Naive thymus-derived CD4-positive, alpha-beta T cell (primary cell): ENCODE measurements around the gene REEP1. TPM values are rescaled to one million over a fixed set of nuclear protein-coding genes. Genes with fewer than 3 reads are reported as not detected.
"Not testable (repeated sequence)": the region's sequence is repeated elsewhere in the genome, so short reads cannot be mapped to it uniquely, and the experiment has no call there.

ENCODE experiments used
- ATAC-seq: fragments of 150-1000 bp; cut with Tn5 transposase; 2 replicates; pipeline ENCODE4 v1.10.0; 2021; ENCODE audit warnings: mild to moderate bottlenecking, moderate library complexity
- CTCF ChIA-PET: fragments of 350-600 bp; sonication (Branson Sonifier 250); formaldehyde crosslinking; loops from one replicate; lab custom pipeline; 2021; ENCODE audit warnings: antibody characterized with exemption; lab: Charles Lee
- POLR2A ChIA-PET: fragments of 350-600 bp; sonication (Branson Sonifier 250); formaldehyde crosslinking; loops from one replicate; lab custom pipeline; 2021; ENCODE audit warnings: antibody characterized with exemption, inconsistent platforms; lab: Charles Lee
- DNase-seq, 9 donors: peaks; one replicate each; pipeline versions ENCODE4 v3.0.0 to v3.0.0-alpha.2; 2020 to 2022; ENCODE audit warnings: mixed read lengths in 1 of 9
- H3K27ac ChIP-seq: one replicate; pipeline ENCODE4 v1.7.0; 2013; ENCODE audit warnings: mild to moderate bottlenecking, low read depth, low read length, moderate library complexity
- H3K27me3 ChIP-seq, 2 donors: one replicate each; pipeline ENCODE4 v1.7.0; 2013; ENCODE audit warnings: low read length in 2 of 2, mild to moderate bottlenecking in 2 of 2, moderate library complexity in 2 of 2; ENCODE audit not compliant: control insufficient read depth in 2 of 2, insufficient read depth in 2 of 2
- H3K36me3 ChIP-seq, 3 experiments: 1 replicate in 2 of 3; 2 replicates in 1 of 3; pipeline ENCODE4 v1.7.0; 2013; ENCODE audit warnings: low read length in 3 of 3, mild to moderate bottlenecking in 3 of 3, moderate library complexity in 1 of 3; ENCODE audit not compliant: insufficient read depth in 3 of 3, control insufficient read depth in 2 of 3
- H3K4me1 ChIP-seq, 2 donors: one replicate each; pipeline ENCODE4 v1.7.0; 2013; ENCODE audit warnings: low read length in 2 of 2, mild to moderate bottlenecking in 2 of 2, moderate library complexity in 1 of 2; ENCODE audit not compliant: control insufficient read depth in 2 of 2, insufficient read depth in 2 of 2
- H3K4me3 ChIP-seq: 2 replicates; pipeline ENCODE4 v1.7.0; 2013; ENCODE audit warnings: mild to moderate bottlenecking, low read length
- H3K9me3 ChIP-seq, 3 experiments: 1 replicate in 2 of 3; 2 replicates in 1 of 3; pipeline ENCODE4 v1.7.0; 2013; ENCODE audit warnings: low read length in 3 of 3; ENCODE audit not compliant: control insufficient read depth in 2 of 3
- H3K27ac Mint-ChIP-seq, 9 donors: one replicate each; pipeline ENCODE4 v1.8.0; 2020 to 2022; ENCODE audit warnings: mixed read lengths in 9 of 9, mild to moderate bottlenecking in 8 of 9, moderate library complexity in 5 of 9, inconsistent platforms in 2 of 9
- H3K27me3 Mint-ChIP-seq, 5 donors: one replicate each; pipeline ENCODE4 v1.8.0; 2021 to 2022; ENCODE audit warnings: mixed read lengths in 5 of 5, mild to moderate bottlenecking in 1 of 5
- H3K36me3 Mint-ChIP-seq, 5 donors: one replicate each; pipeline ENCODE4 v1.8.0; 2020 to 2022; ENCODE audit warnings: mixed read lengths in 5 of 5, mild to moderate bottlenecking in 3 of 5, inconsistent platforms in 1 of 5
- H3K4me1 Mint-ChIP-seq, 7 donors: one replicate each; pipeline ENCODE4 v1.8.0; 2020 to 2022; ENCODE audit warnings: mixed read lengths in 7 of 7, mild to moderate bottlenecking in 3 of 7, inconsistent platforms in 1 of 7
- H3K4me3 Mint-ChIP-seq, 10 donors: one replicate each; pipeline ENCODE4 v1.8.0; 2020 to 2022; ENCODE audit warnings: mild to moderate bottlenecking in 10 of 10, mixed read lengths in 10 of 10, moderate library complexity in 6 of 10, inconsistent platforms in 2 of 10
- H3K9me3 Mint-ChIP-seq, 11 donors: one replicate each; pipeline ENCODE4 v1.8.0; 2020 to 2022; ENCODE audit warnings: mixed read lengths in 11 of 11, mild to moderate bottlenecking in 4 of 11, inconsistent platforms in 1 of 11, moderate library complexity in 1 of 11
- intact Hi-C, 2 donors: fragments of 100-400 bp; cut with micrococcal nuclease; formaldehyde crosslinking; loops; one replicate each; pipeline ENCODE4 v1.15.1; 2023
- polyA plus RNA-seq, 2 donors: library from polyadenylated mRNA; unstranded; fragments of 300-500 nt; fragmentation: Illumina TruSeq; gene quantifications; one replicate each; pipeline ENCODE4 v1.2.3, GENCODE V29; 2021
- total RNA-seq, 6 experiments: library from RNA in 5 of 6; stranded (reverse) in 5 of 6; gene quantifications; 1 replicate in 5 of 6; 2 replicates in 1 of 6; pipeline ENCODE4 v1.2.3 and lab custom pipeline; 2021 to 2026

REEP1 gene
- total and polyA plus RNA-seq, 7 experiments from 2014 or later, result 0.05 to 0.45 (median 0.29) TPM

GRCh38 chr2:86251840-86252266 lies 85.6 kb downstream of the REEP1 start:
- POLR2A ChIA-PET, result no interaction called here
- peak in 1 of 9 donors; percentile 15 for DNase-seq
- H3K4me3 ChIP-seq, result no peak overlapping the region
- intact Hi-C loops, result no loop called here
- H3K9me3 Mint-ChIP-seq, result no peaks in the 10 kb centered on the region
- H3K4me1 Mint-ChIP-seq, result peaks cover 0 to 8% (median 0%) of the 10 kb centered on the region in 7 donors
- H3K27ac ChIP-seq, result no peak overlapping the region
- no peak overlapping the region for H3K27ac Mint-ChIP-seq
- H3K4me1 ChIP-seq, result no peaks in the 10 kb centered on the region
- H3K27me3 Mint-ChIP-seq, result peaks cover 0 to 4% (median 0%) of the 10 kb centered on the region in 5 donors
- H3K36me3 Mint-ChIP-seq, result no peaks in the 10 kb centered on the region
- no peak for ATAC-seq
- H3K27me3 ChIP-seq, result no peaks in the 10 kb centered on the region
- no peaks in the 10 kb centered on the region for H3K36me3 ChIP-seq
- no peak overlapping the region for H3K4me3 Mint-ChIP-seq
- CTCF ChIA-PET, result no interaction called here
- H3K9me3 ChIP-seq, result no peaks in the 10 kb centered on the region

GRCh38 chr2:86249579-86250391 lies 87.6 kb downstream of the REEP1 start:
- no peak overlapping the region for H3K4me3 ChIP-seq
- H3K27me3 ChIP-seq, result no peaks in the 10 kb centered on the region
- Mint-ChIP-seq H3K4me1 (peaks cover 0 to 8% (median 0%) of the 10 kb centered on the region in 7 donors), H3K27ac (no peak overlapping the region), H3K36me3 (no peaks in the 10 kb centered on the region), H3K27me3 (peaks cover 0 to 4% (median 0%) of the 10 kb centered on the region in 5 donors), H3K4me3 (no peak overlapping the region), H3K9me3 (no peaks in the 10 kb centered on the region)
- ChIA-PET POLR2A (interaction anchor here (0.6 kb wide), 1 partner anchor 191 kb away, joined by 4 read pairs; the partner anchor contains the start of gene KDM3A), CTCF (no interaction called here)
- H3K27ac ChIP-seq, result no peak overlapping the region
- DNase-seq (peak in 1 of 9 donors; percentile 8), ATAC-seq (no peak)
- intact Hi-C loops, result no loop called here
- no peaks in the 10 kb centered on the region for H3K4me1 ChIP-seq
- no peaks in the 10 kb centered on the region for H3K36me3 ChIP-seq
- H3K9me3 ChIP-seq, result no peaks in the 10 kb centered on the region

- no peaks in the 10 kb centered on the region for H3K4me1 ChIP-seq
- no peaks in the 10 kb centered on the region for H3K36me3 Mint-ChIP-seq
- H3K27ac Mint-ChIP-seq, result no peak overlapping the region
- no peaks in the 10 kb centered on the region for H3K27me3 ChIP-seq
- ChIA-PET POLR2A (interaction anchor here (0.6 kb wide), 1 partner anchor 192 kb away, joined by 4 read pairs; the partner anchor contains the start of gene KDM3A), CTCF (no interaction called here)
- no peak overlapping the region for H3K27ac ChIP-seq
- peaks cover 0 to 4% (median 0%) of the 10 kb centered on the region in 5 donors for H3K27me3 Mint-ChIP-seq
- peaks cover 0 to 8% (median 2%) of the 10 kb centered on the region in 7 donors for H3K4me1 Mint-ChIP-seq
- ATAC-seq, result no peak
- no peak for DNase-seq
- peaks cover 0 to 3% (median 0%) of the 10 kb centered on the region in 11 donors for H3K9me3 Mint-ChIP-seq
- intact Hi-C loops, result no loop called here
- H3K36me3 ChIP-seq, result no peaks in the 10 kb centered on the region
- no peak overlapping the region for H3K4me3 ChIP-seq
- H3K4me3 Mint-ChIP-seq, result no peak overlapping the region
- no peaks in the 10 kb centered on the region for H3K9me3 ChIP-seq
Measured at GRCh38 chr2:86249176-86249575, 88.2 kb downstream of the REEP1 start.

- intact Hi-C loops, result not testable (repeated sequence)
Measured at GRCh38 chr2:86245222-86245621, 92.2 kb downstream of the REEP1 start.

GRCh38 chr2:86244781-86245180 lies 92.6 kb downstream of the REEP1 start:
- H3K4me1 ChIP-seq, H3K4me3 Mint-ChIP-seq, CTCF ChIA-PET, H3K9me3 Mint-ChIP-seq, H3K27me3 Mint-ChIP-seq, ATAC-seq, H3K27me3 ChIP-seq, DNase-seq, intact Hi-C loops, H3K27ac ChIP-seq, H3K4me1 Mint-ChIP-seq, H3K4me3 ChIP-seq, H3K36me3 ChIP-seq, H3K27ac Mint-ChIP-seq, H3K36me3 Mint-ChIP-seq, POLR2A ChIA-PET, H3K9me3 ChIP-seq: not testable (repeated sequence)

More at GRCh38 chr2:86245222-86245621, 92.2 kb downstream of the REEP1 start:
- ATAC-seq, H3K4me3 ChIP-seq, H3K4me1 ChIP-seq, H3K36me3 Mint-ChIP-seq, H3K27me3 ChIP-seq, H3K9me3 Mint-ChIP-seq, H3K36me3 ChIP-seq, H3K27ac ChIP-seq, H3K9me3 ChIP-seq, H3K4me3 Mint-ChIP-seq, H3K27ac Mint-ChIP-seq, H3K4me1 Mint-ChIP-seq, POLR2A ChIA-PET, H3K27me3 Mint-ChIP-seq: not testable (repeated sequence)
- CTCF ChIA-PET, result interaction anchor here (0.6 kb wide), 1 partner anchor 600 kb away, joined by 5 read pairs; no protein-coding TSS in a partner anchor
- peak in 1 of 9 donors; percentile 2 for DNase-seq

- H3K36me3 ChIP-seq, result no peaks in the 10 kb centered on the region
- no peak overlapping the region for H3K4me3 ChIP-seq
- no peak overlapping the region for H3K27ac ChIP-seq
- H3K9me3 ChIP-seq, result no peaks in the 10 kb centered on the region
- Mint-ChIP-seq H3K27ac (no peak overlapping the region), H3K9me3 (peaks cover 0 to 3% (median 0%) of the 10 kb centered on the region in 11 donors), H3K4me3 (no peak overlapping the region), H3K36me3 (no peaks in the 10 kb centered on the region), H3K27me3 (peaks cover 0 to 3% (median 0%) of the 10 kb centered on the region in 5 donors), H3K4me1 (peaks cover 0 to 8% (median 4%) of the 10 kb centered on the region in 7 donors)
- H3K27me3 ChIP-seq, result no peaks in the 10 kb centered on the region
- CTCF ChIA-PET, result no interaction called here
- peaks cover 0 to 3% of the 10 kb centered on the region in 2 donors for H3K4me1 ChIP-seq
- DNase-seq (no peak), ATAC-seq (no peak)
- intact Hi-C loops, result no loop called here
- POLR2A ChIA-PET, result interaction anchor here (0.7 kb wide), 1 partner anchor 58 kb away, joined by 3 read pairs; no protein-coding TSS in a partner anchor
Measured at GRCh38 chr2:86243950-86244733, 93.3 kb downstream of the REEP1 start.
